Muscle layer of colon (tissue), 2 donors: ENCODE results near the gene CAVIN1.
A peak's percentile ranks its signal among the peaks of the same experiment; 100 is the strongest.

Experiments
- H3K27ac ChIP-seq: one replicate; pipeline ENCODE4 v1.7.0; 2013; ENCODE audit warnings: low read depth, mild to moderate bottlenecking, low read length, moderate library complexity
- H3K27me3 ChIP-seq, 2 donors: one replicate each; pipeline ENCODE4 v1.7.0; 2013; ENCODE audit warnings: low read length in 2 of 2, mild to moderate bottlenecking in 2 of 2; ENCODE audit not compliant: insufficient read depth in 2 of 2, control insufficient read depth in 1 of 2
- H3K36me3 ChIP-seq: one replicate; pipeline ENCODE4 v1.7.0; 2013; ENCODE audit warnings: mild to moderate bottlenecking, low read length; ENCODE audit not compliant: insufficient read depth
- H3K4me1 ChIP-seq: one replicate; pipeline ENCODE4 v1.7.0; 2013; ENCODE audit warnings: mild to moderate bottlenecking, low read length; ENCODE audit not compliant: insufficient read depth
- H3K4me3 ChIP-seq, 2 donors: one replicate each; pipeline ENCODE4 v1.7.0; 2013; ENCODE audit warnings: low read length in 2 of 2, low read depth in 1 of 2, mild to moderate bottlenecking in 1 of 2, moderate library complexity in 1 of 2
- H3K9ac ChIP-seq: one replicate; pipeline ENCODE4 v1.7.0; 2013; ENCODE audit warnings: low read length
- H3K9me3 ChIP-seq: one replicate; pipeline ENCODE4 v1.7.0; 2013; ENCODE audit warnings: mild to moderate bottlenecking, low read length
- donor health status: abdominal sarcoma.
- donor health status: Adenocarcinoma of cecum.

The CAVIN1 gene

GRCh38 chr17:42411361-42411760 lies 11.7 kb downstream of the CAVIN1 start:
- H3K9me3 ChIP-seq: no peaks in the 10 kb centered on the region
- H3K4me1 ChIP-seq: peaks cover 95% of the 10 kb centered on the region
- H3K9ac ChIP-seq: no peak overlapping the region
- peaks cover 4% of the 10 kb centered on the region for H3K36me3 ChIP-seq
- H3K27ac ChIP-seq: peak overlapping the region; percentile 61
- peak overlapping the region; percentile 4 to 28 for H3K4me3 ChIP-seq
- H3K27me3 ChIP-seq: no peaks in the 10 kb centered on the region

GRCh38 chr17:42410319-42410685 lies 12.8 kb downstream of the CAVIN1 start:
- peaks cover 94% of the 10 kb centered on the region for H3K4me1 ChIP-seq
- H3K9ac ChIP-seq: no peak overlapping the region
- peak overlapping the region; percentile 79 for H3K27ac ChIP-seq
- H3K9me3 ChIP-seq: no peaks in the 10 kb centered on the region
- peaks cover 4% of the 10 kb centered on the region for H3K36me3 ChIP-seq
- no peaks in the 10 kb centered on the region for H3K27me3 ChIP-seq
- peak overlapping the region in 1 of 2 donors; percentile 30 for H3K4me3 ChIP-seq

GRCh38 chr17:42409523-42410318 lies 13.3 kb downstream of the CAVIN1 start:
- Histone ChIP-seq H3K27me3 (no peaks in the 10 kb centered on the region), H3K9ac (no peak overlapping the region), H3K36me3 (peaks cover 6% of the 10 kb centered on the region), H3K4me1 (peaks cover 88% of the 10 kb centered on the region), H3K27ac (peak overlapping the region; percentile 79), H3K9me3 (no peaks in the 10 kb centered on the region), H3K4me3 (peak overlapping the region in 1 of 2 donors; percentile 30)

GRCh38 chr17:42408061-42408460 lies 15.0 kb downstream of the CAVIN1 start:
- Histone ChIP-seq H3K36me3 (peaks cover 23% of the 10 kb centered on the region), H3K9ac (no peak overlapping the region), H3K4me3 (no peak overlapping the region), H3K4me1 (peaks cover 85% of the 10 kb centered on the region), H3K27ac (peak overlapping the region; percentile 66), H3K27me3 (no peaks in the 10 kb centered on the region), H3K9me3 (no peaks in the 10 kb centered on the region)

GRCh38 chr17:42407289-42407836 lies 15.7 kb downstream of the CAVIN1 start:
- H3K27me3 ChIP-seq: no peaks in the 10 kb centered on the region
- no peak overlapping the region for H3K9ac ChIP-seq
- H3K4me3 ChIP-seq: peak overlapping the region in 1 of 2 donors; percentile 17
- H3K36me3 ChIP-seq: peaks cover 30% of the 10 kb centered on the region
- H3K9me3 ChIP-seq: no peaks in the 10 kb centered on the region
- H3K27ac ChIP-seq: peak overlapping the region; percentile 66
- peaks cover 86% of the 10 kb centered on the region for H3K4me1 ChIP-seq

GRCh38 chr17:42406615-42407288 lies 16.3 kb downstream of the CAVIN1 start:
- no peaks in the 10 kb centered on the region for H3K9me3 ChIP-seq
- peaks cover 86% of the 10 kb centered on the region for H3K4me1 ChIP-seq
- H3K36me3 ChIP-seq: peaks cover 32% of the 10 kb centered on the region
- no peaks in the 10 kb centered on the region for H3K27me3 ChIP-seq
- no peak overlapping the region for H3K9ac ChIP-seq
- H3K4me3 ChIP-seq: no peak overlapping the region
- peak overlapping the region; percentile 66 for H3K27ac ChIP-seq

- Histone ChIP-seq H3K4me1 (peaks cover 79% of the 10 kb centered on the region), H3K4me3 (no peak overlapping the region), H3K9ac (no peak overlapping the region), H3K36me3 (peaks cover 32% of the 10 kb centered on the region), H3K9me3 (no peaks in the 10 kb centered on the region), H3K27me3 (no peaks in the 10 kb centered on the region), H3K27ac (peak overlapping the region; percentile 19)
Observed at GRCh38 chr17:42405963-42406495, 17.0 kb downstream of the CAVIN1 start.

- H3K4me3 ChIP-seq: no peak overlapping the region
- peaks cover 71% of the 10 kb centered on the region for H3K4me1 ChIP-seq
- H3K9me3 ChIP-seq: no peaks in the 10 kb centered on the region
- no peak overlapping the region for H3K9ac ChIP-seq
- H3K36me3 ChIP-seq: peaks cover 32% of the 10 kb centered on the region
- H3K27me3 ChIP-seq: no peaks in the 10 kb centered on the region
- peak overlapping the region; percentile 19 for H3K27ac ChIP-seq
Observed at GRCh38 chr17:42405076-42405475, 18.0 kb downstream of the CAVIN1 start.

GRCh38 chr17:42404326-42405055 lies 18.6 kb downstream of the CAVIN1 start:
- Histone ChIP-seq H3K36me3 (peaks cover 32% of the 10 kb centered on the region), H3K27me3 (no peaks in the 10 kb centered on the region), H3K9me3 (no peaks in the 10 kb centered on the region), H3K4me3 (no peak overlapping the region), H3K4me1 (peaks cover 65% of the 10 kb centered on the region), H3K9ac (no peak overlapping the region), H3K27ac (peak overlapping the region; percentile 80)

- Histone ChIP-seq H3K9ac (no peak overlapping the region), H3K9me3 (no peaks in the 10 kb centered on the region), H3K36me3 (peaks cover 32% of the 10 kb centered on the region), H3K4me3 (no peak overlapping the region), H3K4me1 (peaks cover 64% of the 10 kb centered on the region), H3K27me3 (no peaks in the 10 kb centered on the region), H3K27ac (peak overlapping the region; percentile 63)
Observed at GRCh38 chr17:42403150-42403549, 19.9 kb downstream of the CAVIN1 start.

- peaks cover 54% of the 10 kb centered on the region for H3K4me1 ChIP-seq
- no peaks in the 10 kb centered on the region for H3K9me3 ChIP-seq
Observed at GRCh38 chr17:42402117-42402516, 20.9 kb downstream of the CAVIN1 start.

More at GRCh38 chr17:42402117-42402516, 20.9 kb downstream of the CAVIN1 start:
- H3K27ac ChIP-seq: peak overlapping the region; percentile 47
- no peak overlapping the region for H3K4me3 ChIP-seq
- H3K27me3 ChIP-seq: no peaks in the 10 kb centered on the region
- H3K36me3 ChIP-seq: peaks cover 32% of the 10 kb centered on the region
- H3K9ac ChIP-seq: peak overlapping the region; percentile 9
